HG02588 (cell line): ENCODE results near the gene UBE2E2.
A peak's percentile ranks its signal among the peaks of the same experiment; 100 is the strongest.

ENCODE experiments used
- ATAC-seq: cut with Tn5 transposase; IDR thresholded peaks from one replicate; pipeline ENCODE4 v1.9.1; 2021; ENCODE audit warnings: mild to moderate bottlenecking, moderate library complexity; ENCODE audit not compliant: unreplicated experiment

The UBE2E2 gene

DNA sequence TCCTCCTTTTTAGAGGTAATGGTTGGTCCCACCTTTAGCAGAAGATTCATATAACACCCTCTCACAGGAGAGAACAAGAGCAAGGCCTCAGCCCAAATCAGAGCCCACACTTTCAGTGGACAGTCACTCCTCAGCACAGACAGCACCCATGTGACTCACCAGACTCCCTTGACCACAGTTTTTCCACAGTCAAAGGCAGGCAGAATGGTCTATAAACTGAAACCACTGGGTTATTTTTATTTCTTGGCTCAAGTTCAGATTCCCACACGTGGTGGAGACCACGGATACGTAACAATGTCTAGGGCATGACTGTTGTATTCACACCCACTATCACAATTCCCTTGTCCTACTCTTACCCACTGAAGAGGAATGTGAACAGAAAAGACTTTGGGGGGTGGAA is 364.8 kb downstream of the UBE2E2 start:
- no peak for ATAC-seq

DNA sequence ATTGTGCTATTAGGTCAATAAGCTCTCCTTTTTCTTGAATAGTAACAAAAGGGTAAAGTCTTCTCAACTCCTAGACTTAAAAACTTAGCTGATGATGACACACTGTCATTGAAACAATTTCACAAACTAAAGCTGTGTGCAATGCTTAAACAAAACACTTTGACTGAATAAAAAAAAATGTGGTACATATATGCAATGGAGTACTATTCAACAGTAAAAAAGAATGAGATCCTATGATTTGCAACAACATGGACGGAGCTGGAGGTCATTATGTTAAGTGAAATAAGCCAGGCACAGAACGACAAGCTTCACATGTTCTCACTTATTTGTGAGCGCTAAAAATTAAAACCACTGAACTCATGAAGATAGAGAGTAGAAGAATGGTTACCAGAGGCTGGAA is 370.7 kb downstream of the UBE2E2 start:
- ATAC-seq = no peak

DNA sequence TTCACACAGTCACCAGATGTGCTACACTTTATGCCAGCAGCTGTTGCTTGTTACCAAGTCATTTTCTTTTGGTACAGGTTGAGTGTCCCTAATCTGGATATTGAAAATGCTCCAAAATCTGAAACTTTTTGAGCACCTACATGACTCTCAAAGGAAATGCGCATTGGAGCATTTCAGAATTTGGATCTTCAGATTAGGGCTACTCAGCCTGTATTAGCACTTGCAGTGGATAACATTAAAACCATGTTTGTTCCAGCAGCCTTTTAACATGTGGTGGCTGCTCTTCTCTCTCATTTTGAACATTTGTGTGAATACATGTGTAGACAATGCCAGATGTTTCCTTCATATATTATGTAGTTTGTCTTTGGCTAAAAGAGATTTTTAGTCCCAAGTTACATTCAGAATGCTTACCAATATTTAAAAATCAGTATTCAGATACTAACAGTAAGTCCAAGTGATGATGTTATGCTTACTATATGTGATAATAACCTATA is 371.7 kb downstream of the UBE2E2 start:
- no peak for ATAC-seq

- ATAC-seq = no peak
These were observed 372.6 kb downstream of the UBE2E2 start for GRCh38 chr3:23575697-23576096.

DNA sequence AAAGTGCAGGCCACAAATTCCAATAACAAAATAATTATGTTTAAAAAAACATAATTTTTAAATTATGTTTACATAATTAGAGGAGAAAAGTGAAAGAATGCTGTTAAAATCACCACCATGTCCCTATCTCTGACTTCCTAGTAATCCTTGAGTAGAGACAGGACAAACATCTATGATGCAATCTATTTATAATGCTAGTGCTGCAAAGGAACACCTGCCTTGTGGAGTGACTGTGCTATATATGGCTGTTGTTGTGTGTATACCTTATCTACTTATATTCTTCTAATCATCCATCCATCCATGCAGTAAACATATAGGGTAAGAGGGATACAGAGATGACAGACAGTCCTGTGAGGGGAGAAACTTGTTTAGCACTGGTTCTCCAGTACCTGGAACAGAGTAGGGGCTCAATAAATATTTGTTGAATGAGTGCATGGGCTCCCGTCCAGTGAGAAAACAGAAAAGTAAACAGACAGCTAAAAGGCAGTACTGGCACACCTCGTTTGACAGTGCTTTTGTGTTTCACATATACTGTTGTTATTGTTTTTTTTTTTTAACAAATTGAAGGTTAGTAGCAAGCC is 373.3 kb downstream of the UBE2E2 start:
- no peak for ATAC-seq

- no peak for ATAC-seq
These were observed 377.1 kb downstream of the UBE2E2 start for GRCh38 chr3:23580096-23580713.

- no peak for ATAC-seq
These were observed 381.0 kb downstream of the UBE2E2 start for GRCh38 chr3:23583980-23584740.

DNA sequence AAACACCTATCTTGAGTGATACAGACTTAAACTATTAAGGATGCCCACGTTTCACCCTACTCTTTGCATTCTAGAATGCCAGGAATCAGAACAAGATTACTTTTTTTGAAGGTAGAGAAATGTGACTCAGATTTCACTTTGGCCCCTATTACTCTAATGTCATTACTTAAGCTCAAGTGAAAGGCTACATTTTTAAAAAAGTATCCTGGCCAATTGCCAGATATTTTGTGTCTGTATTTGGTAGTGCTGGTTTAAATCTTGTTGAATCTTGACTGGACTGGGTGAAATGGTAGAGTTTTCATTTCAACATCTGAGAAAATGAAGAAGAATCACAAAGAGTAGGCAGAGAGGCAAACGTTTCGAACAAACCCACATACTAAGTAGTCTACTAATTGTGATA is 384.4 kb downstream of the UBE2E2 start:
- ATAC-seq = no peak

- no peak for ATAC-seq
These were observed 385.4 kb downstream of the UBE2E2 start for GRCh38 chr3:23588547-23588946.

- no peak for ATAC-seq
These were observed 386.5 kb downstream of the UBE2E2 start for GRCh38 chr3:23589602-23590001.

- ATAC-seq = peak; percentile 75
These were observed 387.5 kb downstream of the UBE2E2 start for GRCh38 chr3:23590424-23591273.

- ATAC-seq = no peak
These were observed 388.2 kb downstream of the UBE2E2 start for GRCh38 chr3:23591374-23591773.

GRCh38 chr3:23592961-23593931 is 390.1 kb downstream of the UBE2E2 start:
- peak; percentile 59 for ATAC-seq

DNA sequence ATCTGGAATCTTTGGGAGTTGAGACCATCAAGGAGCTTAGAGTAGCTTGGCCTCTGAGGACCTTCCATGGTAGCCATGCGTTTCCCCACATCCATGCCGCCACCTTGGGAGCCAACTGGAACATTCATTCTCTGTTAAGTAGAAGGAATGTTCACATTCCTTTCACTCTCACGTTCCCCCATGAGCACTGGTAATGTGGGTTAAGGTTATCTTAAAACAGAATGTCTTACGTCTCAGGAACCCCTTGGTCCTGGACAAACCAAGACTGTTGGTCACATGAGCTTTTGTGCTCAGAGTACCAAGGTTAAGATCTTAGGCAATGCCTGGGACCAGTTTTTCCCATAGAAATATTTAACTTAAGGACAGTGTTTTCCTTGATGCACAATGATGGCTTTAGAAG is 390.9 kb downstream of the UBE2E2 start:
- no peak for ATAC-seq

- no peak for ATAC-seq
These were observed 392.0 kb downstream of the UBE2E2 start for GRCh38 chr3:23594894-23595670.

- no peak for ATAC-seq
These were observed 392.7 kb downstream of the UBE2E2 start for GRCh38 chr3:23595851-23596250.

DNA sequence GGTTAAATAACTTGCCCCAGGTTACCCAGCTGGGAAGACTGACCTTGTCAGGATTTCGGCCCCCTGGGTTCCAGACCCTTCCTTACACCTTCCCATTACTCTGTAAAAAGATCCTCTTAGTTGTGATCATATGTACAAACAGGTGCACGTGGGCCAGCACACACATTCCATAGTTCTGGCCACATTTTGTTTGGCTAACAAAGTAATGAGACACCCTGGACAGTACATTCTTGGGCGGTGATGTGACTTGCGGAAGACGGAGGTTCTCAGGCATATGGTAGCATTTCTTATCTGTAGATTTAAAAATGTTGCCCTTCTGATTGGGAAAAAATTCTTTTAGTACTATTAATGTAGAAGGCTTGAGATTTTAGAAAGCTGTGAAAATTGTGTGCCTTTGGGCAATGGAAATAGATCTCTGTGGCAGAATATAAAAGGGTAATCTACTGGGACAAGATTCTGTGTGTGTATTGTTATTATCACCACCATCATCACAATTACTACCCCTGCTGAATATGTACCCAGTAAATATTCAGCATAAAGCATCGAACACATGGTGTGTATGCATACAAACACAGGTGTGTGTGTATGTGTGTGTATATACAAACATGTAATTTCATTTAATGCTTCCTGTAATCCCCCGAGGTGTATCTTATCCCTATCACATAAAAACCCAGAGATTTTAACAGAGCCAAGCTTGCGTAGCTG is 397.2 kb downstream of the UBE2E2 start:
- ATAC-seq = no peak

- no peak for ATAC-seq
These were observed 398.1 kb downstream of the UBE2E2 start for GRCh38 chr3:23601091-23601822.
